OCI-LY7 (cell line): ENCODE results near the gene ZNF438. TPM values are rescaled to one million over a fixed set of nuclear protein-coding genes. Genes with fewer than 3 reads are reported as not detected.

ENCODE experiments used
- BruUV-seq: library from RNA; stranded (reverse); fragments of 400-500 nt; replicated peaks from 2 replicates; lab custom pipeline; 2021; lab: Mats Ljungman, UMichigan
- CTCF ChIA-PET: fragments of 300-600 bp; sonication (Branson Sonifier 250); formaldehyde crosslinking; loops from one replicate; lab custom pipeline; 2022; ENCODE audit warnings: antibody characterized with exemption; ENCODE audit not compliant: unreplicated experiment; lab: Charles Lee
- POLR2A ChIA-PET: fragments of 300-600 bp; sonication (Branson Sonifier 250); formaldehyde crosslinking; loops from one replicate; lab custom pipeline; 2022; ENCODE audit warnings: antibody characterized with exemption; lab: Charles Lee
- DNase-seq: peaks from one replicate; pipeline ENCODE4 v3.0.0-alpha.2; 2015; ENCODE audit warnings: low spot score
- H2AFZ ChIP-seq: fragments of 200-600 bp; sonication (generic), shearing (Covaris generic); 2 replicates; pipeline ENCODE4 v1.6.1; 2014; ENCODE audit warnings: mild to moderate bottlenecking, antibody characterized with exemption, low read length, moderate library complexity
- H3K27ac ChIP-seq: fragments of 200-600 bp; sonication (generic); 2 replicates; pipeline ENCODE4 v1.5.1; 2014; ENCODE audit warnings: mixed run types, low read depth, mild to moderate bottlenecking, moderate library complexity, low read length, inconsistent platforms; ENCODE audit not compliant: poor library complexity, severe bottlenecking
- H3K36me3 ChIP-seq: fragments of 200-600 bp; sonication (generic); 2 replicates; pipeline ENCODE4 v1.6.1; 2014; ENCODE audit warnings: mild to moderate bottlenecking, antibody characterized with exemption, low read length, moderate library complexity, mixed read lengths; ENCODE audit not compliant: insufficient read depth
- H3K4me1 ChIP-seq: fragments of 200-600 bp; sonication (generic); 2 replicates; pipeline ENCODE4 v1.5.1; 2014; ENCODE audit warnings: mild to moderate bottlenecking, low read length; ENCODE audit not compliant: insufficient read depth, poor library complexity, severe bottlenecking
- H3K4me2 ChIP-seq: fragments of 200-600 bp; sonication (generic); 2 replicates; pipeline ENCODE4 v1.6.1; 2014; ENCODE audit warnings: mild to moderate bottlenecking, low read length
- H3K4me3 ChIP-seq: fragments of 200-600 bp; sonication (generic); 2 replicates; pipeline ENCODE4 v1.5.1; 2014; ENCODE audit warnings: mild to moderate bottlenecking, low read depth, low read length; ENCODE audit not compliant: poor library complexity, severe bottlenecking
- H3K79me2 ChIP-seq: fragments of 200-600 bp; sonication (generic); 2 replicates; pipeline ENCODE4 v1.6.1; 2016; ENCODE audit warnings: low read depth, mild to moderate bottlenecking, low read length, moderate library complexity, mixed read lengths; ENCODE audit not compliant: insufficient read depth
- H3K9me2 ChIP-seq: fragments of 200-600 bp; sonication (generic); 2 replicates; pipeline ENCODE4 v1.6.1; 2016; ENCODE audit warnings: mild to moderate bottlenecking, low read length, mixed read lengths; ENCODE audit not compliant: insufficient read depth
- H3K9me3 ChIP-seq: fragments of 200-600 bp; sonication (generic); 2 replicates; pipeline ENCODE4 v1.6.1; 2014; ENCODE audit warnings: mild to moderate bottlenecking, mixed run types, low read length, mixed read lengths
- H4K20me1 ChIP-seq: fragments of 200-600 bp; sonication (generic); 2 replicates; pipeline ENCODE4 v1.6.1; 2014; ENCODE audit warnings: mild to moderate bottlenecking, antibody characterized with exemption, low read length, moderate library complexity, mixed read lengths; ENCODE audit not compliant: insufficient read depth
- CTCF ChIP-seq: fragments of 200-600 bp; sonication (generic); conservative IDR thresholded peaks from 2 replicates; pipeline ENCODE4 v1.5.1; 2014; ENCODE audit warnings: mild to moderate bottlenecking, antibody characterized with exemption, low read length, moderate library complexity, mixed read lengths
- EZH2phosphoT487 ChIP-seq: fragments of 200-600 bp; sonication (generic); IDR thresholded peaks from 2 replicates; pipeline ENCODE4 v1.6.1; 2018; ENCODE audit warnings: low read depth, borderline replicate concordance, mild to moderate bottlenecking, mixed run types, antibody characterized with exemption, low read length, moderate library complexity, mixed read lengths
- intact Hi-C: fragments of 100-400 bp; cut with micrococcal nuclease; formaldehyde crosslinking; loops from one replicate; pipeline ENCODE4 v1.10.0; 2022; ENCODE audit not compliant: unreplicated experiment
- total RNA-seq, 2 experiments: library from RNA; depleted of rRNA in 1 of 2; stranded (reverse); fragments of >200 nt in 1 of 2; shearing (Covaris generic) in 1 of 2; gene quantifications; 2 replicates each; pipeline ENCODE4 v1.2.3, GENCODE V29; 2014 to 2022

Gene ZNF438
- total RNA-seq, 2 experiments from 2014 or later: 2.0 to 2.5 TPM

- no peak for DNase-seq
- no TSS peak for BruUV-seq
Measured at GRCh38 chr10:31072451-31072850, 40.8 kb upstream of the ZNF438 start.

GRCh38 chr10:31071232-31072005 is 39.8 kb upstream of the ZNF438 start:
- H3K36me3 ChIP-seq: no peaks in the 10 kb centered on the region
- no peaks in the 10 kb centered on the region for H3K4me1 ChIP-seq
- no peak for TF ChIP-seq CTCF
- no peak for TF ChIP-seq EZH2phosphoT487
- H3K9me3 ChIP-seq: no peaks in the 10 kb centered on the region
- H3K79me2 ChIP-seq: no peaks in the 10 kb centered on the region
- H3K9me2 ChIP-seq: no peaks in the 10 kb centered on the region
- ChIA-PET CTCF (no interaction called here), POLR2A (no interaction called here)
- no peak for DNase-seq
- no peaks in the 10 kb centered on the region for H4K20me1 ChIP-seq
- no peak overlapping the region for H3K27ac ChIP-seq
- BruUV-seq: no TSS peak
- no peak overlapping the region for H3K4me2 ChIP-seq
- no peak overlapping the region for H3K4me3 ChIP-seq
- intact Hi-C loops: no loop called here
- H2AFZ ChIP-seq: no peak overlapping the region

More at GRCh38 chr10:31072451-31072850, 40.8 kb upstream of the ZNF438 start:
- POLR2A ChIA-PET: no interaction called here
- Histone ChIP-seq H3K27ac (no peak overlapping the region), H4K20me1 (no peaks in the 10 kb centered on the region), H3K9me3 (no peaks in the 10 kb centered on the region), H3K9me2 (no peaks in the 10 kb centered on the region), H3K4me3 (no peak overlapping the region), H3K36me3 (no peaks in the 10 kb centered on the region), H3K79me2 (no peaks in the 10 kb centered on the region), H3K4me1 (no peaks in the 10 kb centered on the region), H2AFZ (no peak overlapping the region), H3K4me2 (no peak overlapping the region)
- TF ChIP-seq CTCF (no peak), EZH2phosphoT487 (no peak)
- intact Hi-C loops: no loop called here
- CTCF ChIA-PET: no interaction called here

DNA sequence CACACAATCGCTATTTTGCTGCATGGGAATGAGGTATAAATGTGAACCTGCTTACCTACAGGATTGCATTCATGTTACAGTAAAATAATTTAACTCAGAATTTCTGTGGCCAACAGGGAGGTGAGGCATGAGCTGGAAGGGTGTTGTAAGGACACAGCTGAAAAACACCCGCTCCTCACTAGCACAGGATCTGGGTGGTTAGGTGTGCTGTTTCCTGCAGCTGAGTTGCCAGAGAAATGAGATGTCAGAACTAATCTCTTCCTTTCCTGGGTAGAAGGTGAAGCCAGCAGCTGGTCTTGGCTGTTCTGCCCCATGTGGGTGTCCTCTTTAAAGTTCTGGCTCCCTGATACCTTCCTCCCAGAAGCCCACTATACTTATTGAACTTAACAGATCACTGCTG is 39.0 kb upstream of the ZNF438 start:
- TF ChIP-seq CTCF: no peak
- no peak for TF ChIP-seq EZH2phosphoT487
- Histone ChIP-seq H3K9me3 (no peaks in the 10 kb centered on the region), H3K4me3 (no peak overlapping the region), H4K20me1 (no peaks in the 10 kb centered on the region), H3K79me2 (no peaks in the 10 kb centered on the region), H2AFZ (no peak overlapping the region), H3K4me1 (no peaks in the 10 kb centered on the region), H3K9me2 (no peaks in the 10 kb centered on the region), H3K27ac (no peak overlapping the region), H3K36me3 (no peaks in the 10 kb centered on the region), H3K4me2 (no peak overlapping the region)
- no peak for DNase-seq
- ChIA-PET POLR2A (no interaction called here), CTCF (no interaction called here)
- intact Hi-C loops: no loop called here
- no TSS peak for BruUV-seq
